A549 (cell line): ENCODE data around the gene ITGB2. TPM values are rescaled to one million over a fixed set of nuclear protein-coding genes. Genes with fewer than 3 reads are reported as not detected.
A peak's percentile ranks its signal among the peaks of the same experiment; 100 is the strongest.

Experiments
- ATAC-seq, 2 experiments: fragments of 200-7000 bp in 1 of 2; fragments of >200 bp in 1 of 2; cut with Nextera tagmentation in 1 of 2; cut with Tn5 transposase in 1 of 2; 3 replicates each; pipeline versions ENCODE4 v1.8.0 to v1.9.1; 2018 to 2020; ENCODE audit warnings: mild to moderate bottlenecking in 1 of 2, moderate library complexity in 1 of 2
- CTCF ChIA-PET: fragments of 300-600 bp; sonication (Branson Sonifier 250); formaldehyde crosslinking; extraction: SDS; loops from one replicate; lab custom pipeline; 2021; ENCODE audit warnings: antibody characterized with exemption, inconsistent platforms; lab: Yijun Ruan, JAX
- POLR2A ChIA-PET: fragments of 350-600 bp; formaldehyde crosslinking; extraction: SDS; loops from one replicate; lab custom pipeline; 2021; ENCODE audit warnings: antibody characterized with exemption, inconsistent platforms; lab: Yijun Ruan, JAX
- DNase-seq, 2 experiments: peaks; one replicate each; pipeline versions ENCODE4 v3.0.0 to v3.0.0-alpha.2; 2011 to 2016; ENCODE audit warnings: low read depth in 1 of 2, low spot score in 1 of 2
- FAIRE-seq: peaks from 2 replicates; lab custom pipeline; 2011; peaks lifted over from hg19 to GRCh38; lab: Jason Lieb, UNC
- H3K27ac ChIP-seq, 2 experiments: fragments of >200 bp; sonication (Bioruptor Twin); formaldehyde crosslinking; 3 replicates each; pipeline ENCODE4 v1.5.1; 2016 to 2017
- H3K4me1 ChIP-seq: fragments of >200 bp; sonication (Bioruptor Twin); formaldehyde crosslinking; 3 replicates; pipeline ENCODE4 v1.6.1; 2016
- H3K4me2 ChIP-seq: fragments of >200 bp; sonication (Bioruptor Twin); formaldehyde crosslinking; 3 replicates; pipeline ENCODE4 v1.6.1; 2016
- H3K4me3 ChIP-seq: fragments of >200 bp; sonication (Bioruptor Twin); formaldehyde crosslinking; 3 replicates; pipeline ENCODE4 v1.5.1; 2016
- H3K9me3 ChIP-seq: fragments of >200 bp; sonication (Bioruptor Twin); formaldehyde crosslinking; 3 replicates; pipeline ENCODE4 v1.6.1; 2016
- BHLHE40 ChIP-seq: IDR thresholded peaks from 2 replicates; pipeline ENCODE4 v1.6.1; 2012; ENCODE audit warnings: low read depth, low read length, inconsistent platforms
- CBX2 ChIP-seq: fragments of 200-600 bp; sonication (generic); IDR thresholded peaks from 2 replicates; pipeline ENCODE4 v1.6.1; 2016; ENCODE audit warnings: low read depth, mild to moderate bottlenecking, borderline replicate concordance
- CHD2 ChIP-seq: fragments of 150-350 bp; IDR thresholded peaks from 2 replicates; pipeline ENCODE4 v1.6.1; 2014; ENCODE audit warnings: low read length; ENCODE audit not compliant: partially characterized antibody
- EHF ChIP-seq: fragments of 250-450 bp; sonication (Bioruptor Pico); IDR thresholded peaks from 2 replicates; pipeline ENCODE4 v1.5.0; 2020; ENCODE audit warnings: mild to moderate bottlenecking
- GATA3 ChIP-seq: IDR thresholded peaks from 2 replicates; pipeline ENCODE4 v1.6.1; 2012; ENCODE audit warnings: borderline replicate concordance
- HDAC2 ChIP-seq: fragments of 200-600 bp; sonication (generic); IDR thresholded peaks from 2 replicates; pipeline ENCODE4 v1.6.1; 2016
- HOXB13 ChIP-seq: fragments of 250-450 bp; sonication (Bioruptor Pico); IDR thresholded peaks from 2 replicates; pipeline ENCODE4 v1.5.0; 2020; ENCODE audit warnings: low read depth, mild to moderate bottlenecking, moderate library complexity
- RAD21 ChIP-seq, 2 experiments: fragments of >200 bp in 1 of 2; sonication (Bioruptor Twin) in 1 of 2; formaldehyde crosslinking in 1 of 2; IDR thresholded peaks in 1 of 2; conservative IDR thresholded peaks in 1 of 2; 2 replicates in 1 of 2; 3 replicates in 1 of 2; pipeline ENCODE4 v1.6.1; 2012 to 2018; ENCODE audit warnings: inconsistent platforms in 1 of 2
- RCOR1 ChIP-seq: fragments of 150-350 bp; IDR thresholded peaks from 2 replicates; pipeline ENCODE4 v1.6.1; 2014; ENCODE audit warnings: antibody characterized with exemption, low read length, low read depth
- RFX5 ChIP-seq: fragments of 450-650 bp; IDR thresholded peaks from 2 replicates; pipeline ENCODE4 v1.7.1; 2014; ENCODE audit warnings: antibody characterized with exemption, mild to moderate bottlenecking, moderate library complexity
- RNF2 ChIP-seq: fragments of 200-600 bp; sonication (generic); IDR thresholded peaks from 2 replicates; pipeline ENCODE4 v1.6.1; 2016; ENCODE audit warnings: low read depth, mild to moderate bottlenecking, antibody characterized with exemption, moderate library complexity, borderline replicate concordance
- TP53 ChIP-seq: fragments of 250-450 bp; sonication (Bioruptor Pico); IDR thresholded peaks from 2 replicates; pipeline ENCODE4 v1.5.0; 2021; ENCODE audit warnings: mild to moderate bottlenecking, moderate library complexity
- WGBS: methylation state at CpG from one replicate; pipeline ENCODE4 v1.1.6; 2017; ENCODE audit errors: missing lambda C conversion rate; 5-methylcytosine and 5-hydroxymethylcytosine counted together
- polyA plus RNA-seq, 4 experiments: library from polyadenylated mRNA; depleted of rRNA in 3 of 4; stranded (reverse); fragments of >200 nt; fragmentation: RNase III in 1 of 4; extraction: RNeasy Plus Mini Kit Qiagen cat#74134 plus additional on column Dnase treatment in 1 of 4; gene quantifications; 2 replicates in 3 of 4; 3 replicates in 1 of 4; pipeline ENCODE4 v1.2.3, GENCODE V29; 2011 to 2017
- TF ChIP-seq, protein P1 (sequence below): fragments of >200 bp; sonication (Bioruptor Twin); formaldehyde crosslinking; IDR thresholded peaks from 2 replicates; pipeline ENCODE4 v1.6.1; 2016
- TF ChIP-seq, protein P2 (sequence below): fragments of 150-350 bp; IDR thresholded peaks from 2 replicates; pipeline ENCODE4 v1.6.1; 2014; ENCODE audit warnings: low read depth, mild to moderate bottlenecking, low read length
- TF ChIP-seq, protein P3 (sequence below): fragments of >200 bp; sonication (Bioruptor Twin); formaldehyde crosslinking; IDR thresholded peaks from 3 replicates; pipeline ENCODE4 v1.5.1; 2016

Gene ITGB2
- polyA plus RNA-seq, 2 of the 4 experiments (the other 2 are of a cell fraction): 0.46 to 0.59 TPM

DNA sequence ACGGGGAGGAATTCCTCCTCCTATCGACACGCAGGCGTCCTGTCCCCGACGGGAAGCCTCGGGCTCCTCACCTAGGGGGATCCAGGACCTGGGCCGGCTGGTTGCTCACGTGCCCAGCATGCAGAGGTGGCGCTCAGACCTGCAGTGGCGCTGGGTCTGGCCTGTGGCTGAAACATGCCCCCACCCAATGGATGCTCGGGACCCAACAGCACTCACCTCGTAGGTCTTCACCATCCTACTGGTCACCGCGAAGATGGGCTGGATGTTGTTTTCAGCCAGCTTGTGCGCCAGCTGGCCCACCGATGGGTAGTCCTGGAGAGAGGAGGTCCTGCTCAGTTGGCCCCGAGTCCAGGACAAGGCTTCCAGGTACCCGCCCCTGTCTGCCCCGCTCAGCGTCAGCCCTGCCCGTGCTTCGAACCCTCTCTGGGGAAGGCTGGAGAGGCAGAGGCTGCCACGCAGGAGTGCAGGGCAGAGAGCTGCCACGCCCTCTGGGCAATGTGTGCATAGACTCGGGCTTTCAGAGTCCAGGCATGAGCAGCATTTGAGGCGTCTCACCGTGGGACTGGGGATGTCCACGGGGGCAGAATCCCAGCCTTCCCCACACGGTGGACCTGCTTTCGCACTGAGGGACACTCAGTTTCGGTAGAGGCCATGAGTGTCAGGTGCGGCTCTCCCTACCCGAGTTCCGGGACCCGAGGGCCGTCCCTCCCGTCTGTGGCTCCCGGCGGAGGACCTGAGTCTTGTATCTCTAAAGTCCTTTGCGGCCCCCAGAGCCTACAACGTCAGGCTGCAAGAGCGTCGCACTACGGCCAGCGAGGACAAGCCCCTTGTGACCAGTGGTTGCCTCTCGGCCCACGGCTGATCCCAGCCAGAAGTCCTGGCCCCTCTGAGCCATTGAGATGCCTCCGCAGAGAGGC, 21.6 kb downstream of the ITGB2 start (continued):
- TF ChIP-seq, protein P1, sequence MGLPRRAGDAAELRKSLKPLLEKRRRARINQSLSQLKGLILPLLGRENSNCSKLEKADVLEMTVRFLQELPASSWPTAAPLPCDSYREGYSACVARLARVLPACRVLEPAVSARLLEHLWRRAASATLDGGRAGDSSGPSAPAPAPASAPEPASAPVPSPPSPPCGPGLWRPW: no peak
- TF ChIP-seq CBX2 (no peak), RNF2 (no peak), BHLHE40 (no peak), HOXB13 (CRISPR knock-in tag) (no peak), GATA3 (no peak)

- no peak for TF ChIP-seq RFX5
- TF ChIP-seq RCOR1: no peak
- TF ChIP-seq, protein P2, sequence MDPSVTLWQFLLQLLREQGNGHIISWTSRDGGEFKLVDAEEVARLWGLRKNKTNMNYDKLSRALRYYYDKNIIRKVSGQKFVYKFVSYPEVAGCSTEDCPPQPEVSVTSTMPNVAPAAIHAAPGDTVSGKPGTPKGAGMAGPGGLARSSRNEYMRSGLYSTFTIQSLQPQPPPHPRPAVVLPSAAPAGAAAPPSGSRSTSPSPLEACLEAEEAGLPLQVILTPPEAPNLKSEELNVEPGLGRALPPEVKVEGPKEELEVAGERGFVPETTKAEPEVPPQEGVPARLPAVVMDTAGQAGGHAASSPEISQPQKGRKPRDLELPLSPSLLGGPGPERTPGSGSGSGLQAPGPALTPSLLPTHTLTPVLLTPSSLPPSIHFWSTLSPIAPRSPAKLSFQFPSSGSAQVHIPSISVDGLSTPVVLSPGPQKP: no peak
- TF ChIP-seq EHF (CRISPR knock-in tag): no peak
- TF ChIP-seq HOXB13 (CRISPR knock-in tag): no peak
- H3K4me2 ChIP-seq: no peak overlapping the region
- FAIRE-seq (no peak), DNase-seq (no peak), ATAC-seq (no peak)
- H3K4me3 ChIP-seq: no peak overlapping the region
- no peak overlapping the region for H3K27ac ChIP-seq
- no peaks in the 10 kb centered on the region for H3K9me3 ChIP-seq
- H3K4me1 ChIP-seq: no peaks in the 10 kb centered on the region
- POLR2A ChIA-PET: no interaction called here
- 72% methylated on average over 7 of the region's 13 CpGs for WGBS
- CTCF ChIA-PET: interaction anchor here (1.3 to 6.4 kb wide), 3 partner anchors 9 to 35 kb away, joined by 3 to 50 read pairs (median 3); no protein-coding TSS in a partner anchor
These were observed 22.6 kb downstream of the ITGB2 start for GRCh38 chr21:44898011-44898488.

DNA sequence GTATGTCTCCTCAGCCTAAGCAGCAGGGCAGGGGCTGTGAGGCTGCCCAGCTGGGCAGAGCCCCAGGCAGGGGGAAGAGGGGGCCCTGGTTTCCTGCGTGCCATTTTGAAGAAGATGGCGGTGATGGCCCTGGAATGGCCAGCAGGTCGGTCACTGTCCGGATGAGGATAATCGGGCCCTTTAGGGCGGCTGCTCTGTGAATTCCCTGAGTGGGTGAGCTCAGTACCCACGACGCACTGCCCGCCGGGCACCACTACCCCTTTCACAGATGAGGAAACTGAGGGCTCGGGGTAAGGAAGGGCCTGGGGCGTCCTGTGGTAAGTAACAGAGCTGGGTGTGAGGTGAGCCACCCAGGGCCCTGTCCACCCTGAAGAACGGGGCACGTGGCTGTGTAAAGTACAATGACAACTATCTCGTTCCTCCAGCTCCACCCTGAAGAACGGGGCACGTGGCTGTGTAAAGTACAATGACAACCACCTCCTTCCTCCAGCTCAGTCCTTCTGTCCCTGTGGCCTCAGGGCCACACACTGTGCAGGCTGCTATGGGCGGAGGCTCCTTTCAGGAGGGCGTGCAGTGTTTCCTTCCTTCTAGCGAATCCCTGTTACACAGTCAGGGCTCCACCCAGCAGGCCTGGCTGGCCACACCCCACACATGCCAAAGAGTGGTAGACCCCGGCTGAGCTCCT, 23.2 kb downstream of the ITGB2 start:
- 66% methylated on average over 17 of the region's 21 CpGs for WGBS
- H3K9me3 ChIP-seq: no peaks in the 10 kb centered on the region
- ATAC-seq (peak in 1 of 2 experiments; percentile 50; a peak in 3 of 6 replicates), FAIRE-seq (no peak)
- CTCF ChIA-PET: interaction anchor here (1.3 to 6.4 kb wide), 2 partner anchors 31 to 35 kb away, joined by 4 to 50 read pairs; no protein-coding TSS in a partner anchor
- no peak overlapping the region for H3K4me2 ChIP-seq
- POLR2A ChIA-PET: no interaction called here
- H3K4me3 ChIP-seq: no peak overlapping the region
- TF ChIP-seq RAD21 (conservative IDR thresholded peaks at IDR 0.05 in 1 of 2, IDR thresholded peaks at IDR 0.05 in 1 of 2): no peak
- no peak for TF ChIP-seq HDAC2
- no peak for TF ChIP-seq CHD2
- TF ChIP-seq TP53 (CRISPR knock-in tag): no peak
- TF ChIP-seq, protein P3, sequence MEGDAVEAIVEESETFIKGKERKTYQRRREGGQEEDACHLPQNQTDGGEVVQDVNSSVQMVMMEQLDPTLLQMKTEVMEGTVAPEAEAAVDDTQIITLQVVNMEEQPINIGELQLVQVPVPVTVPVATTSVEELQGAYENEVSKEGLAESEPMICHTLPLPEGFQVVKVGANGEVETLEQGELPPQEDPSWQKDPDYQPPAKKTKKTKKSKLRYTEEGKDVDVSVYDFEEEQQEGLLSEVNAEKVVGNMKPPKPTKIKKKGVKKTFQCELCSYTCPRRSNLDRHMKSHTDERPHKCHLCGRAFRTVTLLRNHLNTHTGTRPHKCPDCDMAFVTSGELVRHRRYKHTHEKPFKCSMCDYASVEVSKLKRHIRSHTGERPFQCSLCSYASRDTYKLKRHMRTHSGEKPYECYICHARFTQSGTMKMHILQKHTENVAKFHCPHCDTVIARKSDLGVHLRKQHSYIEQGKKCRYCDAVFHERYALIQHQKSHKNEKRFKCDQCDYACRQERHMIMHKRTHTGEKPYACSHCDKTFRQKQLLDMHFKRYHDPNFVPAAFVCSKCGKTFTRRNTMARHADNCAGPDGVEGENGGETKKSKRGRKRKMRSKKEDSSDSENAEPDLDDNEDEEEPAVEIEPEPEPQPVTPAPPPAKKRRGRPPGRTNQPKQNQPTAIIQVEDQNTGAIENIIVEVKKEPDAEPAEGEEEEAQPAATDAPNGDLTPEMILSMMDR: no peak
- TF ChIP-seq, all 56 proteins: peak for 0
- Histone ChIP-seq H3K4me1 (no peaks in the 10 kb centered on the region), H3K27ac (no peak overlapping the region)
- no peak for DNase-seq
